HG02763 (cell line): Measurements from ENCODE around the gene FAM163A.
"Not testable (repeated sequence)": the region's sequence is repeated elsewhere in the genome, so short reads cannot be mapped to it uniquely, and the experiment has no call there.

ENCODE experiments used
- ATAC-seq: cut with Tn5 transposase; IDR thresholded peaks from one replicate; pipeline ENCODE4 v1.9.1; 2021; ENCODE audit warnings: mild to moderate bottlenecking, moderate library complexity; ENCODE audit not compliant: unreplicated experiment

Gene FAM163A

GRCh38 chr1:179836686-179837445, 93.8 kb downstream of the FAM163A start:
- not testable (repeated sequence) for ATAC-seq

GRCh38 chr1:179840107-179840506, 97.0 kb downstream of the FAM163A start:
- no peak for ATAC-seq

- ATAC-seq: no peak
Observed at GRCh38 chr1:179848233-179848632, 105.1 kb downstream of the FAM163A start.

- ATAC-seq: no peak
Observed at GRCh38 chr1:179853102-179853501, 110.0 kb downstream of the FAM163A start.

GRCh38 chr1:179855831-179856230, 112.7 kb downstream of the FAM163A start:
- not testable (repeated sequence) for ATAC-seq

GRCh38 chr1:179856296-179856695, 113.2 kb downstream of the FAM163A start:
- no peak for ATAC-seq

GRCh38 chr1:179857009-179857408, 113.9 kb downstream of the FAM163A start:
- no peak for ATAC-seq

GRCh38 chr1:179860652-179861051, 117.6 kb downstream of the FAM163A start:
- no peak for ATAC-seq

GRCh38 chr1:179865377-179865776, 122.3 kb downstream of the FAM163A start:
- no peak for ATAC-seq
